Mucosa of descending colon (tissue), 3 donors: ENCODE measurements around the gene CLCNKA. TPM values are rescaled to one million over a fixed set of nuclear protein-coding genes. Genes with fewer than 3 reads are reported as not detected.

Experiments used
- ATAC-seq: fragments of 200-7000 bp; cut with Tn5 transposase; one replicate; pipeline ENCODE4 v1.9.1; 2020; ENCODE audit warnings: mild to moderate bottlenecking, moderate library complexity
- DNase-seq, 3 donors: peaks; one replicate each; pipeline ENCODE4 v3.0.0-alpha.2; 2020
- H3K36me3 ChIP-seq: fragments of 200-600 bp; one replicate; pipeline ENCODE4 v1.8.0; 2021; ENCODE audit warnings: low read depth, mild to moderate bottlenecking
- H3K4me1 ChIP-seq: fragments of 200-600 bp; one replicate; pipeline ENCODE4 v1.8.0; 2021; ENCODE audit warnings: low read depth, mild to moderate bottlenecking
- H3K4me3 ChIP-seq: fragments of 200-600 bp; one replicate; pipeline ENCODE4 v1.8.0; 2021; ENCODE audit warnings: mild to moderate bottlenecking
- H3K9me3 ChIP-seq: fragments of 200-600 bp; one replicate; pipeline ENCODE4 v1.8.0; 2021; ENCODE audit warnings: mild to moderate bottlenecking
- intact Hi-C, 2 donors: fragments of 100-400 bp; cut with DNase I in 1 of 2; cut with micrococcal nuclease in 1 of 2; formaldehyde crosslinking; loops; one replicate each; pipeline versions ENCODE4 v1.11.0 to v1.11.1; 2022; cut with DNase I, micrococcal nuclease
- total RNA-seq, 3 donors: library from RNA; stranded (reverse); fragmentation: NEBNext Ultra II Directional in 2 of 3; extraction: Animal tissue kit (Norgen Biotek cat#: 25700) in 2 of 3; gene quantifications; one replicate each; pipeline versions ENCODE4 v1.2.1 to v1.2.4, GENCODE V29; 2021 to 2023
- TF ChIP-seq, protein P1 (sequence below): fragments of 200-600 bp; IDR thresholded peaks from one replicate; pipeline ENCODE4 v1.8.0; 2022; ENCODE audit warnings: antibody characterized with exemption, mild to moderate bottlenecking
- donor health status: DM: no; HTN: no; CAD: no; lungs with moderate emphysema.
- donor health status: DM: no; HTN: no; CAD: no.
- donor health status: DM: no; HTN: yes; CAD: no.

Gene CLCNKA
- total RNA-seq, 3 donors from 2014 or later = 1.3 to 3.4 TPM; not detected in 1

DNA sequence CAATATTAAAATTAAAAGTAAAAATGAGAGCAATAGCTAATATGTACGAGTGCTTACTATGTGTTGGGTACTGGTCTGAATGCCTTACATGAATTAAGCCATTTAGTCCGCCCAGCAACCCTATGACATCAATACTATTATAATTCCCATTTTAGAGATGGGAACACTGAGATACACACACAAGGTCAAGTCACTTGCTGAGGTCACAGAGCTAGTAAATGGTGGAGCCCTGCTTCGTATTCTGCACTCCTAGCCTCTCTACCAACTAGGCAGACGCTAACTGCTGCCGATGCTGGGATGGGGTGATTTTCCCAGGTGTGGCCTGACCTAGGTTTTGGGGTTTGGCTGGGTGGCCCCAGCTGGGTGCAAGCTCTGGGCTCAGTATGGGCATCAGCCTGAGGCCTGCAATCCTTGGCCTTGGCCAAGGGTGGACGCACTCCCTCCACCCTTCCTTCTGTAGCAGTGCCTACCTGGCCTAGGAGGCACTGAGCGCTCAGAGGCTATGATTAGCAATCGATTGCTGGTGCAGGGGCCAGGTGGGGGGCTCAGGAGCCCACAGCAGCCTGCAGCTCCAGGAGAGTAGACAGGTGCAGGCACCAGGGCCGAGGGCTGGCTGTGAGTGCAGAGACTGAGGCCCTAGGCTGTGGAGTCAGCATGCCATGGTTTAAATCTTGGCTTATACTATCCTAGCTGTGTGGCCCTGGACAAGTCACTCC, 49.0 kb downstream of the CLCNKA start:
- ATAC-seq = no peak

GRCh38 chr1:16071614-16072013, 49.8 kb downstream of the CLCNKA start:
- H3K4me1 ChIP-seq = peaks cover 4% of the 10 kb centered on the region
- H3K9me3 ChIP-seq = no peaks in the 10 kb centered on the region
- intact Hi-C loops = loop anchor here in 1 of 2 donors (10.0 kb wide), 1 partner anchor 173 kb away; no protein-coding TSS in a partner anchor
- TF ChIP-seq, protein P1, sequence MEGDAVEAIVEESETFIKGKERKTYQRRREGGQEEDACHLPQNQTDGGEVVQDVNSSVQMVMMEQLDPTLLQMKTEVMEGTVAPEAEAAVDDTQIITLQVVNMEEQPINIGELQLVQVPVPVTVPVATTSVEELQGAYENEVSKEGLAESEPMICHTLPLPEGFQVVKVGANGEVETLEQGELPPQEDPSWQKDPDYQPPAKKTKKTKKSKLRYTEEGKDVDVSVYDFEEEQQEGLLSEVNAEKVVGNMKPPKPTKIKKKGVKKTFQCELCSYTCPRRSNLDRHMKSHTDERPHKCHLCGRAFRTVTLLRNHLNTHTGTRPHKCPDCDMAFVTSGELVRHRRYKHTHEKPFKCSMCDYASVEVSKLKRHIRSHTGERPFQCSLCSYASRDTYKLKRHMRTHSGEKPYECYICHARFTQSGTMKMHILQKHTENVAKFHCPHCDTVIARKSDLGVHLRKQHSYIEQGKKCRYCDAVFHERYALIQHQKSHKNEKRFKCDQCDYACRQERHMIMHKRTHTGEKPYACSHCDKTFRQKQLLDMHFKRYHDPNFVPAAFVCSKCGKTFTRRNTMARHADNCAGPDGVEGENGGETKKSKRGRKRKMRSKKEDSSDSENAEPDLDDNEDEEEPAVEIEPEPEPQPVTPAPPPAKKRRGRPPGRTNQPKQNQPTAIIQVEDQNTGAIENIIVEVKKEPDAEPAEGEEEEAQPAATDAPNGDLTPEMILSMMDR = no peak
- no peak overlapping the region for H3K4me3 ChIP-seq
- DNase-seq (no peak), ATAC-seq (no peak)
- H3K36me3 ChIP-seq = no peaks in the 10 kb centered on the region

More for the DNA sequence above, 49.0 kb downstream of the CLCNKA start:
- TF ChIP-seq, protein P1 = no peak
- DNase-seq = no peak
- H3K9me3 ChIP-seq = no peaks in the 10 kb centered on the region
- H3K4me1 ChIP-seq = peaks cover 4% of the 10 kb centered on the region
- no peak overlapping the region for H3K4me3 ChIP-seq
- intact Hi-C loops = loop anchor here in 1 of 2 donors (10.0 kb wide), 1 partner anchor 174 kb away; no protein-coding TSS in a partner anchor
- H3K36me3 ChIP-seq = no peaks in the 10 kb centered on the region

DNA sequence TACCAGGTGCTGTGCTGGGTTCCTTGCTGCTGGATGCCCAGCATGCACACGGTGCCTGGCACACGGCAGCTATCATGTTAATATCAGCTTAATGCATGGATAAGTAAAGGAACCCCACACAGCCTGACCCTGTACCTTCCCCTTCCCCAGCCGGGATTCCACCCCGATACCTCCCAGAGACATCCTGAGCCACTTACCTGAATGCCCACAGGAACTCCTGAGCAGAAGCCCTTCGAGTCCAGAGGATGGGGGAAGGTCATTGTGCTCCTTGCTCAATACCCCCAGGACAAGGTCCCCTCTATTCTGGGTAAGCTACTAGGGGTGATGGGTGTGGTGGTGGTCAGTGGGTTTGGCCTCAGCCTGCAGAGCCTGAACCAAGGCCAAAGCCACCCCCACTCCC, 50.3 kb downstream of the CLCNKA start:
- H3K4me1 ChIP-seq = peaks cover 4% of the 10 kb centered on the region
- intact Hi-C loops = loop anchor here in 1 of 2 donors (10.0 kb wide), 1 partner anchor 173 kb away; no protein-coding TSS in a partner anchor
- no peaks in the 10 kb centered on the region for H3K9me3 ChIP-seq
- TF ChIP-seq, protein P1 = no peak
- DNase-seq (no peak), ATAC-seq (no peak)
- no peaks in the 10 kb centered on the region for H3K36me3 ChIP-seq
- no peak overlapping the region for H3K4me3 ChIP-seq

- intact Hi-C loops = loop anchor here in 1 of 2 donors (10.0 kb wide), 1 partner anchor 172 kb away; no protein-coding TSS in a partner anchor
- DNase-seq (no peak), ATAC-seq (peak; percentile 4)
- Histone ChIP-seq H3K36me3 (no peaks in the 10 kb centered on the region), H3K4me1 (peaks cover 4% of the 10 kb centered on the region), H3K4me3 (no peak overlapping the region), H3K9me3 (no peaks in the 10 kb centered on the region)
- TF ChIP-seq, protein P1 = no peak
Observed at GRCh38 chr1:16072616-16073484, 51.0 kb downstream of the CLCNKA start.

DNA sequence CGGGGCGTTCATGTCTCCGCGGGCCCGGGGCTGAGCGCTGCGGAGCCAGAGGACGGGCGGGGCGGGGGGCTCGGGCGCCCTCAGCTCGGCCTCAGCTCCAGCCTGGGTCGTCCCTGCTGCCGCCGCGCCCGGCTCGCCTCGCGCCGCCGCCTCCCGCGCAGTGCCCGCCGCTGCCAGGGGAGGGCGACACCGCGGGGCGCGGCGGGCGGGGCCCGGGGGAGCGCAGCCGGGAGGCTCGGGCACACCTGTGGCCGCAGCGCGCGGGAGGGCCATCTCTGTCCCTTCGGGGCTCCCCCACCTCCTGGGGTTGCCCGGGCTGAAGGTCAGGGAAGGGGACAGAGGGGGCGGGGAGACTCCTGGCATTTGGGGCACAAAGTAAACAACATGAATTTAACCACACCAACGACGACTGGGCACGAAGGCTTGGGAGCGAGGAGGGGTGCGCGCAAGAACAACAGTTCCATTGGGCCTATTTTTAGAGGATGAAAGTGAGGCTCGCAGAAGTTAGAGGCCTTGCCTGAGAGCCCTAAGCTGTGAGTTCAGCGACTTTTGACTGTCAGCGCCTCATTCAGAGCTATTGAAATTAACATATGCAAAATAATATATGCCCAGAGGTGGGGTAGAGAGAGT, 51.8 kb downstream of the CLCNKA start, which contains the start of gene FAM131C:
Gene FAM131C, minus strand, starts transcription at position 162 of the 630 bp plus-strand sequence. CDS start 209 bp downstream, outside the sequence.
- peaks cover 4% of the 10 kb centered on the region for H3K4me1 ChIP-seq
- TF ChIP-seq, protein P1 = peak; percentile 63
- no peaks in the 10 kb centered on the region for H3K9me3 ChIP-seq
- peak; percentile 80 for ATAC-seq
- intact Hi-C loops = loop anchor here in 1 of 2 donors (10.0 kb wide), 1 partner anchor 171 kb away; no protein-coding TSS in a partner anchor
- no peaks in the 10 kb centered on the region for H3K36me3 ChIP-seq
- no peak within 1 kb of the TSS for H3K4me3 ChIP-seq
- DNase-seq = peak in 2 of 3 donors; percentile 62
